Smooth muscle cell (in vitro differentiated cells): ENCODE data around the gene INKA2. TPM values are rescaled to one million over a fixed set of nuclear protein-coding genes. Genes with fewer than 3 reads are reported as not detected.

ENCODE experiments used
- DNase-seq: peaks from one replicate; lab custom pipeline; 2025; ENCODE audit not compliant: unreplicated experiment; lab: John Stamatoyannopoulos, UW
- H2AFZ ChIP-seq: fragments of 200-600 bp; sonication (generic); 2 replicates; pipeline ENCODE4 v1.6.0; 2016; ENCODE audit warnings: antibody characterized with exemption, low read depth, mild to moderate bottlenecking
- H3F3A ChIP-seq: fragments of 200-600 bp; sonication (generic); 2 replicates; pipeline ENCODE4 v1.6.0; 2017; ENCODE audit warnings: antibody characterized with exemption, low read depth
- H3K27ac ChIP-seq: fragments of 200-600 bp; sonication (generic); 2 replicates; pipeline ENCODE4 v1.5.1; 2016; ENCODE audit warnings: low read depth, mild to moderate bottlenecking
- H3K27me3 ChIP-seq: fragments of 200-600 bp; sonication (generic); 2 replicates; pipeline ENCODE4 v1.6.1; 2016; ENCODE audit warnings: low read depth, mild to moderate bottlenecking
- H3K36me3 ChIP-seq: fragments of 200-600 bp; sonication (generic); 2 replicates; pipeline ENCODE4 v1.5.1; 2016; ENCODE audit warnings: low read depth
- H3K4me1 ChIP-seq: fragments of 200-600 bp; sonication (generic); 2 replicates; pipeline ENCODE4 v1.5.1; 2016; ENCODE audit warnings: low read depth
- H3K4me2 ChIP-seq: fragments of 200-600 bp; sonication (generic); 2 replicates; pipeline ENCODE4 v1.6.0; 2016; ENCODE audit warnings: mild to moderate bottlenecking
- H3K4me3 ChIP-seq: fragments of 200-600 bp; sonication (generic); 2 replicates; pipeline ENCODE4 v1.5.1; 2016; ENCODE audit warnings: mild to moderate bottlenecking
- H3K79me2 ChIP-seq: fragments of 200-600 bp; sonication (generic); 2 replicates; pipeline ENCODE4 v1.6.0; 2016; ENCODE audit warnings: low read depth, mild to moderate bottlenecking
- H3K9ac ChIP-seq: fragments of 200-600 bp; sonication (generic); 2 replicates; pipeline ENCODE4 v1.6.0; 2016; ENCODE audit warnings: low read depth
- H3K9me3 ChIP-seq: fragments of 200-600 bp; sonication (generic); replicated peaks from 2 replicates; pipeline ENCODE4 v1.5.1; 2016; ENCODE audit warnings: low read depth
- H4K20me1 ChIP-seq: fragments of 200-600 bp; sonication (generic); 2 replicates; pipeline ENCODE4 v1.6.0; 2016; ENCODE audit warnings: low read depth
- WGBS: methylation state at CpG from one replicate; pipeline ENCODE4 v1.1.7; 2016; ENCODE audit warnings: low lambda C conversion rate; 5-methylcytosine and 5-hydroxymethylcytosine counted together
- polyA plus RNA-seq: library from polyadenylated mRNA; unstranded; fragments of >200 nt; fragmentation: Nextera tagmentation; extraction: Ambion mirVana; gene quantifications from 2 replicates; pipeline ENCODE4 v1.2.1, GENCODE V29; 2016
- total RNA-seq: library from RNA; depleted of rRNA; stranded (reverse); fragments of >200 nt; gene quantifications from 2 replicates; pipeline ENCODE4 v1.2.3, GENCODE V29; 2014
- TF ChIP-seq, protein P1 (sequence below): fragments of 200-600 bp; sonication (generic); IDR thresholded peaks from 2 replicates; pipeline ENCODE4 v1.5.1; 2017; ENCODE audit warnings: borderline replicate concordance, mild to moderate bottlenecking, antibody characterized with exemption; ENCODE audit not compliant: insufficient read depth, poor library complexity, severe bottlenecking

The INKA2 gene
- total and polyA plus RNA-seq, 2 experiments from 2014 or later, result 1.8 TPM; not detected in 1

DNA sequence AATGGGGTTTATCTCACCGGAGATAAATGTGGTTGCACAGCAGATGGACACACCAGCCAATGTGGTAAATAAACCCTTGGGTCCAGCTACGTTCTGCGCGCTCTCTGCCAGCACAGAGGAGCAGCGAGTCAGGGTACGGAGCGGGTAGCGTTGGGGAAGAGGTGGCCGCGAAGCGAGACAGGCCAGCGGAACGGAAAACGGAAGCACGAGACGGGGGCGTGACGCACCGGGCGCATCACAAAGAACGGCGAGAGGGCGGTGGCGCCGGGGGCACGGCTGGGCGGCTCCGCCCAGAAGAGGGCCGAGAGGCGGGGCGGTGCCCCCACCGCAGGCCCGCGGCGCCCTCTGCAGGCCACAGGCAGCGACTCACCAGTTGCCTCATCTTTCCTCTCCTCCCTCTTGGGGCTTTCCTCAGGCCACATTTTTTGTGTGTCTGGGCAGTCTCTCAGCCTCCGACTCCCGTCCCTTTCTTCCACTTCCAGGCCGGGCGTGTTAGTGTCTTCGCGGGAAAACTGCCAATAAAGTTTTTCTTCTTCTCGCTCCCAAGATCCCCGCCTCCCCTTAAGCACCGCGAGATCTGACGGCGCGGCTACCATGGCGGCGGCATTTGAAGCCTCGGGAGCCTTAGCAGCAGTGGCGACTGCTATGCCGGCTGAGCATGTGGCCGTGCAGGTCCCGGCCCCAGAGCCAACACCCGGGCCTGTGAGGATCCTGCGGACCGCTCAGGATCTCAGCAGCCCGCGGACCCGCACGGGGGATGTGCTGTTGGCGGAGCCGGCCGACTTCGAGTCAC lies 16.3 kb upstream of the INKA2 start, which contains the start of gene DDX20:
Gene DDX20 (plus strand): TSS at position 571 of the 793 bp plus-strand sequence. CDS start 24 bp downstream, at position 595.
- Histone ChIP-seq H2AFZ (peak within 1 kb of the TSS; percentile 96), H3K9ac (peak within 1 kb of the TSS; percentile 94), H3F3A (no peaks in the 10 kb centered on the region), H3K4me2 (peak within 1 kb of the TSS; percentile 94), H3K4me3 (peak within 1 kb of the TSS; percentile 91), H3K4me1 (peaks cover 8% of the 10 kb centered on the region), H3K36me3 (peaks cover 1% of the 10 kb centered on the region), H4K20me1 (no peaks in the 10 kb centered on the region), H3K27ac (peak within 1 kb of the TSS; percentile 92), H3K27me3 (no peaks in the 10 kb centered on the region), H3K79me2 (peaks cover 27% of the 10 kb centered on the region), H3K9me3 (no peaks in the 10 kb centered on the region)
- peak; percentile 93 for DNase-seq
- TF ChIP-seq, protein P1, sequence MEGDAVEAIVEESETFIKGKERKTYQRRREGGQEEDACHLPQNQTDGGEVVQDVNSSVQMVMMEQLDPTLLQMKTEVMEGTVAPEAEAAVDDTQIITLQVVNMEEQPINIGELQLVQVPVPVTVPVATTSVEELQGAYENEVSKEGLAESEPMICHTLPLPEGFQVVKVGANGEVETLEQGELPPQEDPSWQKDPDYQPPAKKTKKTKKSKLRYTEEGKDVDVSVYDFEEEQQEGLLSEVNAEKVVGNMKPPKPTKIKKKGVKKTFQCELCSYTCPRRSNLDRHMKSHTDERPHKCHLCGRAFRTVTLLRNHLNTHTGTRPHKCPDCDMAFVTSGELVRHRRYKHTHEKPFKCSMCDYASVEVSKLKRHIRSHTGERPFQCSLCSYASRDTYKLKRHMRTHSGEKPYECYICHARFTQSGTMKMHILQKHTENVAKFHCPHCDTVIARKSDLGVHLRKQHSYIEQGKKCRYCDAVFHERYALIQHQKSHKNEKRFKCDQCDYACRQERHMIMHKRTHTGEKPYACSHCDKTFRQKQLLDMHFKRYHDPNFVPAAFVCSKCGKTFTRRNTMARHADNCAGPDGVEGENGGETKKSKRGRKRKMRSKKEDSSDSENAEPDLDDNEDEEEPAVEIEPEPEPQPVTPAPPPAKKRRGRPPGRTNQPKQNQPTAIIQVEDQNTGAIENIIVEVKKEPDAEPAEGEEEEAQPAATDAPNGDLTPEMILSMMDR, result peak; percentile 82
- under 1% methylated on average over 48 of the region's 67 CpGs for WGBS

- H3F3A ChIP-seq, result no peaks in the 10 kb centered on the region
Measured at GRCh38 chr1:111754984-111755330, 15.8 kb upstream of the INKA2 start.

DNA sequence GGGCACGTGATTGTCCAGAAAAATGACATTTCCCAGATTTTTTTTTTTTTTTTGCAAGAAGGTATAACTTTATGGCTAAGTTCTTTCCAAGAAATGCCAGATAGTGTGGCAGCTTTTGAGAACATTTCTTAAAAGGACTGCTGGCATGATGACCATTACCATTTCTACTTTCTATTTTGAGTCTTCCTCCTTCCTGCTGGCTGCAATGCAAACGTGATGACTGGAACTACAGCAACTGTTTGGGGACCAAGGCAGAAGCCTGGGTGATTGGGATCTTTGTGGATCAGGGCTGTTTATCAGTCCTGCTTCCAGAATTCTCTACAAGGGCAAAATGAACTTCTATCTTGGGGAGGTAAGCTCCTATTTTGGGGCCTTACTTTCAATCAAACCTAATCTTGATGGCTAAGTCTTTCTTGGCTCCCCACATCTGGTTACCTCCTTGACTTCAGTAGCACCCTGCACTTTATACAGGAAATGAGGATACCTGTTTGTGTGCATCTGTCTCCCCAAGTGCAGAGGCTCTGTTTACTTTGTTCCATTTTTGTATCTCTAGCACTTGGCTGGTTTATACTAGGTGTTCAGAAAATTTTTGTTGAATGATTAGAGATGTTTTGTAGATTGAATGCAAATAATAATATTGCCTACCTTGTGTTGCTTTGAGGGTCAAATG lies 12.8 kb upstream of the INKA2 start:
- H3K27ac ChIP-seq, result no peak overlapping the region
- TF ChIP-seq, protein P1, result no peak
- H3K36me3 ChIP-seq, result no peaks in the 10 kb centered on the region
- no peaks in the 10 kb centered on the region for H3K9me3 ChIP-seq
- 71% methylated on average over 2 of the region's 2 CpGs for WGBS
- no peak overlapping the region for H3K4me2 ChIP-seq
- H4K20me1 ChIP-seq, result no peaks in the 10 kb centered on the region
- H3K9ac ChIP-seq, result no peak overlapping the region
- H3F3A ChIP-seq, result no peaks in the 10 kb centered on the region
- peaks cover 9% of the 10 kb centered on the region for H3K79me2 ChIP-seq
- H2AFZ ChIP-seq, result no peak overlapping the region
- H3K27me3 ChIP-seq, result no peaks in the 10 kb centered on the region
- DNase-seq, result no peak
- no peak overlapping the region for H3K4me3 ChIP-seq
- peaks cover 18% of the 10 kb centered on the region for H3K4me1 ChIP-seq

More at GRCh38 chr1:111754984-111755330, 15.8 kb upstream of the INKA2 start:
- H2AFZ ChIP-seq, result peak overlapping the region; percentile 96
- H3K9me3 ChIP-seq, result no peaks in the 10 kb centered on the region
- no peaks in the 10 kb centered on the region for H3K27me3 ChIP-seq
- TF ChIP-seq, protein P1, result no peak
- no peak for DNase-seq
- H3K9ac ChIP-seq, result peak overlapping the region; percentile 94
- H3K36me3 ChIP-seq, result no peaks in the 10 kb centered on the region
- peaks cover 27% of the 10 kb centered on the region for H3K79me2 ChIP-seq
- WGBS, result 1% methylated on average over 11 of the region's 12 CpGs
- H3K4me2 ChIP-seq, result peak overlapping the region; percentile 94
- peak overlapping the region; percentile 92 for H3K27ac ChIP-seq
- H3K4me3 ChIP-seq, result peak overlapping the region; percentile 91
- peaks cover 8% of the 10 kb centered on the region for H3K4me1 ChIP-seq
- no peaks in the 10 kb centered on the region for H4K20me1 ChIP-seq
